Loucy (cell line): ENCODE measurements around the gene DUSP3.

Experiments
- CTCF ChIP-seq: fragments of 200-600 bp; sonication (generic); conservative IDR thresholded peaks from 2 replicates; pipeline ENCODE4 v1.5.1; 2014; ENCODE audit warnings: mild to moderate bottlenecking, antibody characterized with exemption, low read length
- EZH2phosphoT487 ChIP-seq: fragments of 200-600 bp; IDR thresholded peaks from 2 replicates; pipeline ENCODE4 v1.6.1; 2018; ENCODE audit warnings: antibody characterized with exemption, mild to moderate bottlenecking, moderate library complexity, borderline replicate concordance

DNA sequence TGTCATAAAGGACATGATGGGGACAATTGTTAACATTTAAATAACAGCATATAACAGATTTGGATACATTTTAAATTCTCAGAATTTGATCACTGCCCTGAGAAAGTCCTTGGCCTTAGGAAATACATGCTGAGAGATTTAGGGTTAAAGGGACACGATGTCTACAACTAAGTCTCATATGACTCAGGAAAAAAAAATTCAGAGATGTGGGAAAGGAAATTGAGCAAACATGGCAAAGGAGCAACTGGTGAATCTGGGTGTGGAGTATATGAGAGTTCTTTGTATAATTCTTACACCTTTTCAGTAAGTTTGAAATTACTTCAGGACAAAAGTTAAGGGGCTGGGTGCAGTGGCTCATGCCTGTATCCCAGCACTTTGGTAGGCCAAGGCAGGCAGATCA is 35.9 kb upstream of the DUSP3 start:
- TF ChIP-seq CTCF, result no peak
- TF ChIP-seq EZH2phosphoT487, result no peak
